Measurements from ENCODE around the gene ACTN1.

DNA sequence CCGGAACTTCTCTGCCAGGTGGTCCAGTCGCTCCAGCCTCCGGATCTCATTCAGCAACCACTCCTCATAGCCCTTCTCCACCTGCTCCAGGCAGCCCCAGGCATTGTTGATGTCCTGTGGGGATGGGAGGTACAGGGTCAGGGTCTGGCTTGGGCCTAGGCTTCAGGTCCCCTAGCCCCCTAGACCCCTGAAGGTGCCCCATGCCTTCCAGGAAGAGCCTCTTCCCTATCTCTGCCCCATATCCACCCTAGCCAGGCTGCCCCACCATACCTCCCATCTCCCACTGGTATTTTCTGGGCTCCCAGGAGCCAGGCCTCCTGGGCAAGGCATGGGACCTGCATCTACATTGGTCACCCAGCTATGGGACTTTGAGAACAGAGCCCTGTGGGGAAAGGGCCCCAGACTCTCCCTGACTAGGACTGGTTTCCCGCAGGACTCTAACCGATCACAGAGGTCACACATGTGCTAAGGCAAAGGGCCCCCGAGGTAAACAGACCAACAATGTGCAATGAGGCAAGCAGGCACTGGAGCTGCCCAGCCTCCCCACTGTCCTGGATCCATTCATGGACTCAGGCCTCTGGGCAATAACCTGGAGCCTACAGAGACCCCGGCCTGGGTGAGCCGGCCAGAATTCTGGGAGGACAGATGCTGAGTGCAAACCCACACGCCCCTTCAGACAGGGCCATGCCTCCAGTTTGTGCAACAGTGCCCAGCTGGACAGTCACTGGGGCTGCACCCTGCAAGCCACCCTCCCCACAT is 88.8 kb downstream of the ACTN1 start:
- TF ChIP-seq FOXK2 (IDR thresholded peaks at IDR 0.05) = no peak
- no peak for TF ChIP-seq FOXA1 (IDR thresholded peaks at IDR 0.05)
- no peak for TF ChIP-seq L3MBTL2 (conservative IDR thresholded peaks at IDR 0.05)
- TF ChIP-seq FOXM1 (IDR thresholded peaks at IDR 0.05; ENCODE audit: borderline replicate concordance) = no peak
- no peak for TF ChIP-seq SP1 (IDR thresholded peaks at IDR 0.05)
